Right cardiac atrium (tissue), 5 donors: ENCODE measurements around the gene ZMYND19. TPM values are rescaled to one million over a fixed set of nuclear protein-coding genes. Genes with fewer than 3 reads are reported as not detected.
"Not testable (repeated sequence)": the region's sequence is repeated elsewhere in the genome, so short reads cannot be mapped to it uniquely, and the experiment has no call there.

Experiments
- ATAC-seq, 2 donors: fragments of 200-7000 bp; cut with Tn5 transposase; one replicate each; pipeline versions ENCODE4 v1.8.0 to v1.9.1; 2020; ENCODE audit warnings: moderate library complexity in 2 of 2, mild to moderate bottlenecking in 1 of 2
- DNase-seq, 3 donors: peaks; one replicate each; pipeline ENCODE4 v3.0.0-alpha.2; 2020
- H3K27ac ChIP-seq: one replicate; pipeline ENCODE4 v1.5.1; 2013; ENCODE audit warnings: mild to moderate bottlenecking, low read length, control low read depth, moderate library complexity
- H3K27me3 ChIP-seq: one replicate; pipeline ENCODE4 v1.6.1; 2013; ENCODE audit not compliant: control insufficient read depth, insufficient read depth
- H3K4me1 ChIP-seq: one replicate; pipeline ENCODE4 v1.6.1; 2013; ENCODE audit warnings: low read length; ENCODE audit not compliant: control insufficient read depth, insufficient read depth
- H3K4me3 ChIP-seq: one replicate; pipeline ENCODE4 v1.5.1; 2013; ENCODE audit warnings: low read length, control low read depth
- H3K9me3 ChIP-seq: one replicate; pipeline ENCODE4 v1.6.1; 2013; ENCODE audit warnings: low read length; ENCODE audit not compliant: control insufficient read depth
- WGBS: extraction: QIAGEN DNeasy Blood & Tissue Kit; methylation state at CpG from one replicate; pipeline ENCODE4 v1.1.7; 2013; 5-methylcytosine and 5-hydroxymethylcytosine counted together
- intact Hi-C, 4 donors: fragments of 100-400 bp; cut with DNase I; formaldehyde crosslinking; loops; one replicate each; pipeline versions ENCODE4 v1.11.0 to v1.14.0; 2022 to 2023
- polyA plus RNA-seq: library from polyadenylated mRNA; stranded (reverse); fragments of 200-250 nt; gene quantifications from one replicate; pipeline ENCODE4 v1.2.3, GENCODE V29; 2013
- total RNA-seq, 4 donors: library from RNA; stranded (reverse); fragmentation: NEBNext Ultra II Directional; extraction: Animal tissue kit (Norgen Biotek cat#: 25700); gene quantifications; one replicate each; pipeline ENCODE4 v1.2.1, GENCODE V29; 2021
- donor health status: healthy with polysubstance abuse.
- donor health status: DM: no; HTN: yes; CAD: no.
- donor health status: DM: no; HTN: no; CAD: no.
- donor health status: DM: no; HTN: yes; CAD: no; lungs with severe emphysema.
- donor health status: DM: yes; HTN: yes; CAD: no.

ZMYND19 gene
- total and polyA plus RNA-seq, 5 donors, result 7.6 to 9.5 (median 9.1) TPM

DNA sequence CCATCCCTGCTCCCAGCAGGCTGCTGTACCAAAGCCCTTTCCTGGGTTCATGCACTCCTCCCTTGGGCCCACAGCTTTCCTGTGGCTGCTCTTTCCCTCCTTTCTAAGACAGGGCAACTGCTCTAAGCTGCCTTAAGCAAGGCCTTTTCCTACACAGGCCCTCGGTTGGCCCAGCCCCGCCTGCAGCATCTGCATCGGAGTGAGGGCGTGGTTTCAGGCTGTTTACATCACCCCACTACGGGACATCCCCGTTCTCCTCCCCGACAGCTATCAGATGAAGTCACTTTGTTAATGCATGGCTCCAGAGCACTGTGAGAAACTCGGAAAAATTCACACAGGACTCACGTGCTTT lies 15.0 kb downstream of the ZMYND19 start:
- Histone ChIP-seq H3K9me3 (no peaks in the 10 kb centered on the region), H3K27me3 (no peaks in the 10 kb centered on the region), H3K4me1 (peaks cover 5% of the 10 kb centered on the region), H3K4me3 (no peak overlapping the region), H3K27ac (peak overlapping the region; percentile 26)
- ATAC-seq, result no peak
- DNase-seq, result no peak
- intact Hi-C loops, result no loop called here
- 49% methylated on average over 9 of the region's 9 CpGs for WGBS

DNA sequence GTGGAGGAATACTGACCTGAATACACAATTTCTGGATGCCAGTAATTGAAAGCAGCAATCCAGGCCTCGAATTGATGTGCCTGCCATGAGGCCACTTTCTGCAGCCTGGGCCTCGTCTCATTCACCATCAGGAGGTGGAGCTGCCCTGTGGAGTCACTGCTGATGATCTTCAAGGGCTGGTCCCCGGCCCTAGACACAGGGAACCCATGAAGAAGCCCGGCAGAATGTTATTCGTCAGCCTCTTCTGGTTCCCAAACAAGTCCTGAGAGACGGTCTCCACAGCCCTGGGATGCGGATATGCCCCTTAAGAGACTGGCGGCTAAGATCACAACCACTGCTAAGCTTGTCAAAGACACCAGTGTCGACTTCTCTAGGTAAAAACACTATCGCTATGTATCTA lies 16.1 kb downstream of the ZMYND19 start:
- Histone ChIP-seq H3K4me1 (peaks cover 5% of the 10 kb centered on the region), H3K9me3 (no peaks in the 10 kb centered on the region), H3K27me3 (no peaks in the 10 kb centered on the region), H3K4me3 (no peak overlapping the region), H3K27ac (peak overlapping the region; percentile 3)
- WGBS, result 86% methylated on average over 10 of the region's 10 CpGs
- DNase-seq, result no peak
- ATAC-seq, result no peak
- intact Hi-C loops, result no loop called here

DNA sequence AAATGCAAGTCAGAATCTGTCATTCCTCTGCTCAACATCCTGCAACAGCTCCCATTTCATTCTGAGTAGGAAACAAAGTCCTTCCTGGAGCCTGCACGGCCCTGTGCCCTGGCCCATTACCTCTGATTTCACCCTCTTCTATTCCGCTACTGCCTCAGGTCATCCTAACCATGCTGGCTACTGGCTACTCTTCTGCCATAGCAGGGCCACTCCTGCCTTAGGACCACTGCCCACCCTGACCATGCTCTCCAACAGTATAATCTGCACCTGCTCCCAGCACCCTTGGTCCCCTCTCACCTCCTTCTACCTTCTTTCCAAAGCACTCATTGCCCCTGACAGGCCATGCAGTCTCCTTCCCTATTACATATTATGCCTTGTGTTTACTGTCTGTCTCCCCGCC lies 19.7 kb downstream of the ZMYND19 start:
- DNase-seq (no peak), ATAC-seq (no peak)
- Histone ChIP-seq H3K4me3 (no peak overlapping the region), H3K27ac (no peak overlapping the region), H3K27me3 (no peaks in the 10 kb centered on the region), H3K9me3 (no peaks in the 10 kb centered on the region), H3K4me1 (peaks cover 2% of the 10 kb centered on the region)
- 98% methylated on average over 3 of the region's 3 CpGs for WGBS
- intact Hi-C loops, result no loop called here

DNA sequence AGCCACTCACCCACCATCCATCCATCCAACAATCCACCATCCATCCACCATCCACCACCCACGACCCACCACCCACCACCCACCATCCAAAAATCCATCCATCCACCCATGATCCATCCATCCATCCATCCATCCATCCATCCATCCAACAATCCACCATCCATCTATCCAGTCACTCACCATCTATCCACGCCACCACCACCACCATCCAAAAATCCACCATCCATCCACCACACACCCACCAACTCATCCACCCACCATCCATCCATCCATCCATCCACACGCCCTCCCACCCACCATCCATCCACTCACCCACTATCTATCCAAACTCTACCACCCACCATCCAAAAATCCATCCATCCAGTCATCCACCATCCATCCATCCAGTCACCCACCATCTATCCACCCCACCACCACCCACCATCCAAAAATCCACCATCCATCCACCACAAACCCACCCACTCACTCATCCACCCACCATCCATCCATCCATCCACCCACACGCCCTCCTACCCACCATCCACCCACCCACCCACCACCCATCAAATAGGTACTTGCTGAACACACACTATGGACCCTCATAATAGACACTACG lies 20.6 kb downstream of the ZMYND19 start:
- 98% methylated on average over 5 of the region's 5 CpGs for WGBS
- Histone ChIP-seq H3K27me3 (no peaks in the 10 kb centered on the region), H3K9me3 (no peaks in the 10 kb centered on the region), H3K27ac (no peak overlapping the region), H3K4me3 (no peak overlapping the region), H3K4me1 (no peaks in the 10 kb centered on the region)
- DNase-seq (peak in 1 of 3 donors; percentile 5), ATAC-seq (no peak)
- intact Hi-C loops, result no loop called here

DNA sequence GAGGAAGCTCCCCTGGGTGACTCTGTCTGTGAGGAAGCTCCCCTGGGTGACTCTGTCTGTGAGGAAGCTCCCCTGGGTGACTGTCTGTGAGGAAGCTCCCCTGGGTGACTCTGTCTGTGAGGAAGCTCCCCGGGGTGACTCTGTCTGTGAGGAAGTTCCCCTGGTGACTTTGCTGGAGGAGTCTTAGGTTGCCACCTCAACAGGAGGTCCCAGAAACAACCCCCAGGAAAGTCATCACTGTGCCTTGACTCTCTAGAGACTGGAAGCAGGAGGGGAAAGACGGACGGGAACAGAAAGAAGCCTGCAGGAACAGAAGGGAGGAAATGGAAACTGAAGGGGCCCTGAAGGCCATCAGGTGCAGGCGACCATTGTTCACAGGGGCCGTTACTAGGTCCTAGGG lies 21.9 kb downstream of the ZMYND19 start:
- 88% methylated on average over 5 of the region's 5 CpGs for WGBS
- intact Hi-C loops, DNase-seq: not testable (repeated sequence)

DNA sequence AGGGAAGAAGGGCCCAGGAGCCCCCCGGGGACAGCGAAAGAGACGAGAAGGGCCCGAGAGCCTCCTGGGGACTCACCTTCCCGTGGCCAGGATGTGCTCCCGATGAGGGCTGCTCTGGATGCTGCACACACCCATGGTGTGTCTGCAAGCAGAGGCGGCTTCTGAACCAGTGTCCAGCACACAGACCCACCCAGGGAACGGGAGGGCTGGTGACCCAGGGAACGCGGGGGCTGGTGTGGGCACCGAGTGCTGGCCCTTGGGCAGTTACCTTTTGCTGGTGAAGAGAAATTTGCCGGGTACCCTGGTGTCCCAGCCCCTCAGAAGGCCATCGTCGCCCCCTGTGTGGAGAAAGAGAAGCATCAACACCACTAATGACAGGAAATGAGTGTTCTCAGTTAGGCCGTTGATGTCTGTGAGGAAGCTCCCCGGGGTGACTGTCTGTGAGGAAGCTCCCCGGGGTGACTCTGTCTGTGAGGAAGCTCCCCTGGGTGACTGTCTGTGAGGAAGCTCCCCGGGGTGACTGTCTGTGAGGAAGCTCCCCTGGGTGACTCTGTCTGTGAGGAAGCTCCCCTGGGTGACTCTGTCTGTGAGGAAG lies 25.4 kb downstream of the ZMYND19 start:
- no peaks in the 10 kb centered on the region for H3K4me1 ChIP-seq
- no peak overlapping the region for H3K4me3 ChIP-seq
- 84% methylated on average over 17 of the region's 18 CpGs for WGBS
- no peaks in the 10 kb centered on the region for H3K9me3 ChIP-seq
- DNase-seq (peak in 1 of 3 donors; percentile 31), ATAC-seq (no peak)
- intact Hi-C loops, result no loop called here
- no peaks in the 10 kb centered on the region for H3K27me3 ChIP-seq
- no peak overlapping the region for H3K27ac ChIP-seq

More for the DNA sequence above, 21.9 kb downstream of the ZMYND19 start:
- not testable (repeated sequence) for ATAC-seq, H3K27ac ChIP-seq, H3K4me1 ChIP-seq, H3K27me3 ChIP-seq, H3K4me3 ChIP-seq, H3K9me3 ChIP-seq

DNA sequence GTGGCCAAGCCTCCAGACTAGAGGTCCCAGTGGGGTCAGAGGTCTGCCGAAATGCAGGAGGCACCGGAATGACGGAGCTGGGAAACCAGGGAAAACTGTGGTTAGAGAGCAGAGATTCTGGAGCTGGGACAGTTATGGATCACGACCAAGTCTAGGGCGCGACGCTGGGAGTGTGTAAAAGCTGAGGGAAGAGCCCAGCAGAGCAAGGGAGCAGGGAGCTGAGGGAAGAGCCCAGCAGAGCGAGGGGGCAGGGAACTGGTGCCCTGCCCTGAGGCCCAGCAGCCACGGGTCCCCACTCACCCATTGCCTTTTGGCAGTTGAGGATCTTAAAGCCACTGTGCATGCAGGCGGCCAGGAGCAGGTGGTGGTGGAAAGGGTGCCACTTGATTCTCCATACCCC lies 26.2 kb downstream of the ZMYND19 start:
- ATAC-seq, result peak in 1 of 2 donors; percentile 21
- 94% methylated on average over 10 of the region's 10 CpGs for WGBS
- intact Hi-C loops, result no loop called here
- no peak overlapping the region for H3K4me3 ChIP-seq
- H3K4me1 ChIP-seq, result no peaks in the 10 kb centered on the region
- H3K27me3 ChIP-seq, result no peaks in the 10 kb centered on the region
- no peaks in the 10 kb centered on the region for H3K9me3 ChIP-seq
- peak in 1 of 3 donors; percentile 19 for DNase-seq
- no peak overlapping the region for H3K27ac ChIP-seq

DNA sequence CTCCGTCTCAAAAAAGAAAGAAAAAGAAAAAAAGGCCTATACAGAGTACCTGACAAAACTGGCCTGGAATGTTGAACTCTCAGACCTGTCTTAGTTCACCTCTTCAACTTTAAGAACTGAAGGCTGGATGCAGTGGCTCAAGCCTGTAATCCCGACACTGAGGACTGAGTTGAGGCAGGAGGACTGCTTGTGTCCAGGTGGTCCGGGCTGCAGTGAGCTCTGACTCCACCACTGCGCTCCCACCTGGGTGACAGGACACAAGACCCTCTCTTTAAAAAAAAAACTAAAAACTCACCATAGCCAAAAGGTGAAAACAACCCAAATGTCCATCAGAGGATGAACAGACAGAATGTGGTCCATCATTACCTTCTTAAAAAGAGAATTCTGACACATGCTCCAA lies 32.2 kb downstream of the ZMYND19 start:
- no peaks in the 10 kb centered on the region for H3K9me3 ChIP-seq
- WGBS, result 95% methylated on average over 4 of the region's 4 CpGs
- intact Hi-C loops, result no loop called here

DNA sequence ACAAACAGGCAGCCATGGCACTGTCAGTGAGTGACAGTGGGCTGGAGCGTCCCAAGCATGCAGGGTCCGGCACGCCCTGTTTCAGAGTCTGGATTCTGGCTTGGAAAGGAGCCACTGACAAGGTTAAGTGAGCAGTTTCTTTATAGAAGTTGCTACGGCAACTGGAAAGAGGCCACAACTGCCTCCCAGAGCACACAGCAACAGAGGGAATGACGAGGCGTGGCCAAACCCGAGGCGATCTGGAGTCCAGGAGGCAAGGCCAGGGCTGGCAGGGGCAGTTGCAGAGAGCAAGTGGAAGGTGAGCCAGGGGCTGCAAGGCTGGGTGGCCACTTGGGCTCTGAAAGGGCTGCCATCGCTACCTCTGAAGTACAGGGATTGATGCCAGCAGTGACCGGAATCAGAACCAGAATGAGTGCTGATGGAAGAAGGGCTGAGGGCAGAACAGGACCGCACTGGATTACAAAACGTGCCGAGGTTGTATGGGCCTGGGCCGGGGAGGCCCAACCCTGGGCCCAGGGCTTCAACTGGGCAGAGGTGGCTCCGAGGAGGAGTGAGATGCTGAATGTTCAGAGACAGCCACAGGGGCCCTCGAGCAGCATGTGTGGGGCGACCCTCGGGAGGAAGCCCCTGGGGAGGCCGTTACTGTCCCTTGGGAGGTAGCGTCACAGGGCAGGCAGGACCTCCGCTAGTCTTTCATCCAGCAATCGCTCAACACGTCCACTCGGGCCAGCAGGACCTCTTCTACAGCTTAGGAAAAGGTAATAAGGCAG lies 34.1 kb downstream of the ZMYND19 start:
- no peak overlapping the region for H3K27ac ChIP-seq
- WGBS, result 75% methylated on average over 24 of the region's 24 CpGs
- intact Hi-C loops, result no loop called here

More for the DNA sequence above, 32.2 kb downstream of the ZMYND19 start:
- no peaks in the 10 kb centered on the region for H3K27me3 ChIP-seq
- ATAC-seq (no peak), DNase-seq (no peak)
- no peaks in the 10 kb centered on the region for H3K4me1 ChIP-seq
- no peak overlapping the region for H3K4me3 ChIP-seq
- no peak overlapping the region for H3K27ac ChIP-seq

DNA sequence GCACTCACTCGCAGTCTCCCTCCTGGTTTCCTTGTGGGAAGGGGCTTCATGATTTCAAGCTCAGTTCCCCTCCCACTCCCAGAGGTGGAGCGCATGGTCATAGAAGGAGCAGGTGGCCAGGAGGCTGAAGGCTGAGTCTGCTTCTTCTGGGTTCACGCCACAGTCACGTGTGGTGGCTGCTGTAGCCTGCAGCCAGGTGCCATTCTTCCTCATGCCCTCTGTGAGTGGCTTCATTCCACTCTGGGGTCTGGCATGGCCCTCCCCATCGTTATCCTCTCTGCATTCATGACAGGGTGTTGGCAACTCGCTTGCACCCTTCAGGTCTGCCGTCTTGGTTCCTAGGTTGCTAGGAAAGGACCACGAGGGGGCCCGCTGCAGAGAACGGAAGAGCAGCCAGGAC lies 35.1 kb downstream of the ZMYND19 start:
- intact Hi-C loops, result no loop called here
- Histone ChIP-seq H3K27ac (peak overlapping the region; percentile 9), H3K4me3 (no peak overlapping the region), H3K27me3 (no peaks in the 10 kb centered on the region), H3K9me3 (no peaks in the 10 kb centered on the region), H3K4me1 (no peaks in the 10 kb centered on the region)
- DNase-seq (no peak), ATAC-seq (no peak)
- 90% methylated on average over 10 of the region's 10 CpGs for WGBS

More for the DNA sequence above, 34.1 kb downstream of the ZMYND19 start:
- no peaks in the 10 kb centered on the region for H3K27me3 ChIP-seq
- no peaks in the 10 kb centered on the region for H3K4me1 ChIP-seq
- no peaks in the 10 kb centered on the region for H3K9me3 ChIP-seq
- ATAC-seq (peak in 1 of 2 donors; percentile 15), DNase-seq (peak in 2 of 3 donors; percentile 58 to 68)
- no peak overlapping the region for H3K4me3 ChIP-seq

DNA sequence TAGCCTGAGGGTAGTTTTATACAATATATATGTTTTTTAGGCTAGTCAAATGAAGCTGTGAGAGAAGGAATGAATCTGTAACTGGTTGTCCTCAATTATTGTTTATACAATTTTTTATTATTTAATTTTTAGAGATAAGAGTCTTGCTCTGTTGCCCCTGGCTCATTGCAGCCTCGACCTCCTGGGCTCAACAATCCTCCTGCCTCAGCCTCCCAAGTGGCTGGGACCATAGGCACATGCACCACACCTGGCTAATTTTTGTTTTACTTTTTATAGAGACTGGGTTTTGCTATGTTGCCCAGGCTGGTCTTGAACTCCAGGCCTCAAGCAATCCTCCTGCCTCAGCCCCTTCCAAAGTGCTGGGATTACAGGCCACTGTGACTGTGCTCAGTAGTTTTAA lies 36.0 kb downstream of the ZMYND19 start:
- 93% methylated on average over 1 of the region's 1 CpG for WGBS
- Histone ChIP-seq H3K9me3 (no peaks in the 10 kb centered on the region), H3K4me3 (no peak overlapping the region), H3K27me3 (no peaks in the 10 kb centered on the region), H3K27ac (no peak overlapping the region), H3K4me1 (no peaks in the 10 kb centered on the region)
- intact Hi-C loops, result no loop called here
- DNase-seq, result no peak
- ATAC-seq, result no peak
